Epithelial cell of proximal tubule (primary cell): ENCODE data around the gene EGFR. TPM values are rescaled to one million over a fixed set of nuclear protein-coding genes. Genes with fewer than 3 reads are reported as not detected.

Source experiments
- DNase-seq: peaks from one replicate; pipeline ENCODE4 v3.0.0-alpha.2; 2011; ENCODE audit warnings: low read depth
- H3K4me3 ChIP-seq: 2 replicates; pipeline ENCODE4 v1.5.1; 2011; ENCODE audit warnings: low read depth, mild to moderate bottlenecking, low read length
- total RNA-seq: library from RNA; depleted of rRNA; stranded (reverse); fragments of >200 nt; gene quantifications from 2 replicates; pipeline ENCODE4 v1.2.3, GENCODE V29; 2015
- TF ChIP-seq, protein P1 (sequence below): conservative IDR thresholded peaks from 2 replicates; pipeline ENCODE4 v1.5.1; 2012; ENCODE audit warnings: low read depth, mild to moderate bottlenecking, low read length

EGFR gene
- total RNA-seq, 1 donor from 2014 or later: 48.1 TPM

DNA sequence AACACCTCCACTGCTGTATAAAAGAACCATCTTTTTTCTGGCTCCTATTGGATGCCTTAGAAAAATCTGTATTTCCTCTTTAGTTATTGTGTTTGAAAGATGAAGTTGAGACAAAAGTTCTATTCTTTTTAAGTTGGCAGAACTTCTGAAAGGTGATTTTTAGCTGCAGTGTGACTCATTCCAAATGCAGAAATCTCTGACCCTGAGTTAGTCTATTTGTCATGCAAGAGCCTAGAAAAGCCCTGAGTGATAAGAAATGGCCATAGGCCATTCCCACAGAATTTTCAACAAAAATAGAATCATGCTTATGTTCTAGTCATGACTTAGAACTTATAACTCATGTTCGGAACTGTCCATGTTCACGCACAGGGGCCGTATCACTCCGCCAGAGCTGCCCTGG, 89.1 kb downstream of the EGFR start:
- no peak overlapping the region for H3K4me3 ChIP-seq
- TF ChIP-seq, protein P1, sequence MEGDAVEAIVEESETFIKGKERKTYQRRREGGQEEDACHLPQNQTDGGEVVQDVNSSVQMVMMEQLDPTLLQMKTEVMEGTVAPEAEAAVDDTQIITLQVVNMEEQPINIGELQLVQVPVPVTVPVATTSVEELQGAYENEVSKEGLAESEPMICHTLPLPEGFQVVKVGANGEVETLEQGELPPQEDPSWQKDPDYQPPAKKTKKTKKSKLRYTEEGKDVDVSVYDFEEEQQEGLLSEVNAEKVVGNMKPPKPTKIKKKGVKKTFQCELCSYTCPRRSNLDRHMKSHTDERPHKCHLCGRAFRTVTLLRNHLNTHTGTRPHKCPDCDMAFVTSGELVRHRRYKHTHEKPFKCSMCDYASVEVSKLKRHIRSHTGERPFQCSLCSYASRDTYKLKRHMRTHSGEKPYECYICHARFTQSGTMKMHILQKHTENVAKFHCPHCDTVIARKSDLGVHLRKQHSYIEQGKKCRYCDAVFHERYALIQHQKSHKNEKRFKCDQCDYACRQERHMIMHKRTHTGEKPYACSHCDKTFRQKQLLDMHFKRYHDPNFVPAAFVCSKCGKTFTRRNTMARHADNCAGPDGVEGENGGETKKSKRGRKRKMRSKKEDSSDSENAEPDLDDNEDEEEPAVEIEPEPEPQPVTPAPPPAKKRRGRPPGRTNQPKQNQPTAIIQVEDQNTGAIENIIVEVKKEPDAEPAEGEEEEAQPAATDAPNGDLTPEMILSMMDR: no peak
- DNase-seq: no peak

GRCh38 chr7:55108401-55108800, 89.6 kb downstream of the EGFR start:
- H3K4me3 ChIP-seq: no peak overlapping the region
- no peak for DNase-seq
- TF ChIP-seq, protein P1: no peak

GRCh38 chr7:55108818-55109217, 90.0 kb downstream of the EGFR start:
- DNase-seq: no peak
- no peak overlapping the region for H3K4me3 ChIP-seq
- TF ChIP-seq, protein P1: no peak

DNA sequence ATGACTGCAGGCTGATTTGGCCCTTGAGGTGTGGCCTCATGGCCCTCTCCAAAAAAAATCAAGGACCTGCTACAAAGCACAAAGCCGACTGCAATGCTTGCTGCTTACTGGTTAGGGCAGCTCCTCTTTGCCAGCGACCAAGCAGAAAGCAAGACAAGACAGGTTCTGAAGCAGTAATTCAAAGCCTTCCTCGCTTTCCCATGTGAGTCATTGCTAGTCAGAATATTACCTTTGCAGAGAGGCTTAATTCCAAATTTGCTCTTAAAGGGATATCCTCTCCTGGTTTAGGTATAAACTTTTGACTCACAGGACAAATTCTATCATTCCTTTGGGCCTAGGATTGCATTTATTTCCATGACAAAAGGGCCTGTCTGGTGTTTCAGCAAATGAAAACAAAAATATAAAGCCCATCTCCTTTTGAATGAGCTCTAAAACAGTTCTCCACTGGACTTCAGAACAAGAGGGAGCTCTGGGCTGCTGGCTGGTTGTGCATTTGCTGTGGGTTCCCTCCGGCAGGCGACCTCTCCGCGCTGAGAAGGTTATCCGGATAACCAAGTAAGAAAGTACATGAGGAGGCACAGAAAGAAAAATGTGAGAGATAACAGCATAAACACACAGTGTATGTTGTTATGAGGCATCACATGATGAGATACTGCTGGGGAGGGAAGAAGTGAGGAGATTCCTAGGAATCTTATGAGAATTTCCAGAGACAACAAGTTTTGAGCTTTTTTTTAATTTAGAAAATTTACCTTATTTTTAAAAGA, 90.8 kb downstream of the EGFR start:
- no peak for DNase-seq
- no peak overlapping the region for H3K4me3 ChIP-seq

GRCh38 chr7:55110282-55110992, 91.6 kb downstream of the EGFR start:
- TF ChIP-seq, protein P1: no peak
- no peak overlapping the region for H3K4me3 ChIP-seq
- DNase-seq: no peak

More for the DNA sequence above, 90.8 kb downstream of the EGFR start:
- TF ChIP-seq, protein P1: no peak

DNA sequence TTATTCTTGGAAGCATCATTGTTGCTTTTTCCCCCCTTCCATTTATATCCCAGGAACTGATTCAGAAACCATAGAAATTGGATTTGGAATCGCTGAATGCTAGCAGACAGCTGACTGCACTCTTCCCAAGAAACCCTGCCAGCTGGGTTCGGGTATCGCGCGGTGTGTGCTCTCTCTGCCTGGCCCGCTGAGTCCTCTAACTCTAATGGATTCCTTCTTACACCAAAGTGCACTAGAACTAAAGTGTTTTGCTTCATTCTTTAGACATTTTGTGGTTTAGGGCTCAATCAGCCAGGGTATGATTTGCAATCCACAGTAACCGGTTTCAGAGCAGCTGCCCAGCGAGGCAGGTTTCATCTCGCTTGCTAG, 92.2 kb downstream of the EGFR start:
- H3K4me3 ChIP-seq: no peak overlapping the region
- DNase-seq: no peak

More for the DNA sequence above, 92.2 kb downstream of the EGFR start:
- TF ChIP-seq, protein P1: no peak
